HG03558 (cell line): Measurements from ENCODE around the gene RNF25.

Experiments used
- ATAC-seq: cut with Tn5 transposase; IDR thresholded peaks from one replicate; pipeline ENCODE4 v1.9.1; 2021; ENCODE audit warnings: moderate number of reproducible peaks; ENCODE audit not compliant: unreplicated experiment; ENCODE audit errors: extremely low read depth

Gene RNF25

GRCh38 chr2:218635719-218636118 is 36.1 kb downstream of the RNF25 start:
- ATAC-seq: no peak

- no peak for ATAC-seq
Measured at GRCh38 chr2:218631837-218632236, 40.0 kb downstream of the RNF25 start.

- no peak for ATAC-seq
Measured at GRCh38 chr2:218627939-218628338, 43.9 kb downstream of the RNF25 start.

GRCh38 chr2:218626369-218626768 is 45.4 kb downstream of the RNF25 start:
- ATAC-seq: no peak

DNA sequence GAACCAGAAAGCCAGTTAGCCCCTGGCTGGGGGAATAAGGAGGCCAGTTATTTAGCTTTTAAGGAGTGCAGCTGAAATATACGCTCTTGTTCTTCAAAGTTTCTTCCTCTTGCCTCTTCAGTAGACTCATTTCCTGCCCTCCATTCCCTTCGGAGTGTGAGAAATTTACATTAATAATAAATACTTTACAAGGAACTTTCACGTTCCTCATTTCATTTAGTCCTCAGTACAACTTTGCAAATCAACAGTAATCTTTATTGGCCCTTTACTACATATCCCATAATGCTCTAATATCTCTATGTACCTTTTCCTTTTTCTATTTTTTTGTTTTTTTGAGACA is 48.5 kb downstream of the RNF25 start:
- ATAC-seq: no peak

DNA sequence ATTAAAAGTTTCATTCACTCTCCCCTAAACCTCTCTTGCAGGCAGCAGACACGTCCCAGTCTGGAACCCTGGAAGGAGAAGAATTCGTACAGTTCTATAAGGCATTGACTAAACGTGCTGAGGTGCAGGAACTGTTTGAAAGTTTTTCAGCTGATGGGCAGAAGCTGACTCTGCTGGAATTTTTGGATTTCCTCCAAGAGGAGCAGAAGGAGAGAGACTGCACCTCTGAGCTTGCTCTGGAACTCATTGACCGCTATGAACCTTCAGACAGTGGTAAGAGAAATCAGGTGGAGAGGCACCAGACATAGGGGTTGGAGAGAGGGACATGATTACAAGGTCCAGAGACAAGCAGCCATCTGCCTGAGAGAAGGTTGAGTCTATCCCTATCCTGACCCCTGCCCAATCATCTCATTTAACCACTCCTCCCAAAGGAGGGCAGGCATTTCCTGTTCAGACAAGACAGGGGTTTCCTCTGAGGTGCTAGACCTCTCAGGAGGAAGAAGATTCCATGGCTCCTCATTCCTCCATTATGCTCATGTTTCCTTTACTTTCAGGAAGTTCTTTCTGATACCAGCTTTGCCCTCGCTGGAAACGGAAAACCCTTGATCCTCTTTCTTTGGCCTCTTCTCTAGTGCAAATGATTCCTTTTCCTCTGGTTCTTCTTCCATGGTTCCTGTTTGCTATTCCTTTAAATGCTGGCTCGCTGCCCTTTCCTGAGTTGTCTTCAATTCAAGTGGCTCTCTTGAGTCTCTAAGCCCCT is 49.0 kb downstream of the RNF25 start:
- no peak for ATAC-seq

DNA sequence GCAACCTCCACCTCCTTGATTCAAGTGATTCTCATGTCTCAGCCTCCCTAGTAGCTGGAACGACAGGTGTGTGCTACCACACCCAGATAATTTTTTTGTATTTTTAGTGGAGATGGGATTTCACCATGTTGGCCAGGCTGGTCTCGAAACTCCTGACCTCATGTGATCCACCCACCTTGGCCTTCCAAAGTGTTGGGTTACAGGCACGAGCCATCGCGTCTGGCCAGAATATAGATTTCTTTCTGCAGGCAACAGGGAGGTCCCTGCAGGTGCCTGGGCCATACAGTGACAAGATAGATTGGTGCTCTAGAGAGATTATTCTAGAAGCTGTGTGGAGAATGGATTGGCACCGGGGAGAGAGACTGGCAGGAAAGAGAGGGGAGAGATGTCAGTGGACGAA is 50.8 kb downstream of the RNF25 start:
- no peak for ATAC-seq

GRCh38 chr2:218618102-218618860 is 53.5 kb downstream of the RNF25 start:
- no peak for ATAC-seq

- no peak for ATAC-seq
Measured at GRCh38 chr2:218615868-218616315, 55.9 kb downstream of the RNF25 start.
